Measurements from ENCODE around the gene COMMD6. TPM values are rescaled to one million over a fixed set of nuclear protein-coding genes. Genes with fewer than 3 reads are reported as not detected.

The COMMD6 gene
- total and polyA plus RNA-seq, 2 of the 13 experiments (the other 11 are each of a cell fraction or from before 2014, with no cell fraction given): 97.0 to 164 TPM

DNA sequence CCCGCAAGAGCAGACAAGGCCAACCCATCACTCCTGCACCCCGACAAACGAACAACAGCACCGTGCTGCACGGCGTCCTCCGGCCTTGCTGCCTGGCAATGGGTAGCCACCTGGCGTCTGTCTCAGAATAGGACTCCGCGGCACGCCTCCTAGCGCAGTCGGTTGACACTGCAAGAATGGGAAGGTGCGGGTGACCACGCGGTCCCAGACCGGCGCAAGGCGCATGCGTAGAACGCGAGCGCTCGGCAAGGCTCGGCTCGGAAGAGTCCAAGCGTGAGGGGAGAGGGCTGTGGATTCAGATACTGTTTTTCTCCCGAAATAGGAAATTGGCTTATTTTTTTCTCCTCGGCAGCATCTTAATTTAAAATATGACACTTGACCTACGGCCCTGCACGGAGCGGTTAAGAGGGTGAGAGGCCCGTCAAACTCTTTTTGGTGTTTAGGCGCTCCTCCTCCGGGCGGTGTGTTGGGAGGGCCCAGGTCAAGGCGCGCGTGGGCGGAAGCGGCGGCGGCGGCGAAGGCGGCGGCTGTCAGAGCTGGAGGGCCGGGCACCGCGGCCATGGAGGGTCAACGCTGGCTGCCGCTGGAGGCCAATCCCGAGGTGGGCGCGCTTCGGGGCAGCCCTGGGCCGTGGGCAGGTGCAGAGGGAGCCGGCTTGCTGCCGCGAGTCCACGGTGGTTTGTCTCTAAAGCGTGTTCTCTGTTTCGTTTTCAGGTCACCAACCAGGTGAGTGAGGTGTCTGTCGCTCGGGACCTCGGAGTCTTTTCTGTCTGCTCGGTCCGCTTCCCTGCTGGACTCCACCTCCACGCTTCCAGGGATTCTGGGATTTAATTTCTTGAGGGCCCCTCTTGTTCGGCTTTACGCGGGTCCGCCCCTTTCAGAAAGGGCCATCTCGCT is 11.9 kb upstream of the COMMD6 start, which contains the start of gene UCHL3 (continued):
- TF ChIP-seq HOXD1 (CRISPR knock-in tag; IDR thresholded peaks at IDR 0.05): peak; percentile 77; the same call in 1 of the 2 replicates
- TF ChIP-seq ZSCAN29 (CRISPR knock-in tag; conservative IDR thresholded peaks at IDR 0.05): 0 out of 2 replicates have a peak, but pooled peaks have one; percentile 31
- TF ChIP-seq ZNF556 (CRISPR knock-in tag; IDR thresholded peaks at IDR 0.05; ENCODE audit: borderline replicate concordance): peak; percentile 78; the same call in 1 of the 2 replicates
- TF ChIP-seq ZNF792 (CRISPR knock-in tag; IDR thresholded peaks at IDR 0.05): peak; percentile 95
- TF ChIP-seq ZNF660 (CRISPR knock-in tag; IDR thresholded peaks at IDR 0.05; ENCODE audit: borderline replicate concordance, low read depth): no peak
- no peak for TF ChIP-seq ZNF557 (CRISPR knock-in tag; IDR thresholded peaks at IDR 0.05)
- no peak; the same call in 1 of the 2 replicates for TF ChIP-seq ZNF512 (CRISPR knock-in tag; IDR thresholded peaks at IDR 0.05)
- TF ChIP-seq FOXP4 (CRISPR knock-in tag; IDR thresholded peaks at IDR 0.05): no peak
- 0 out of 2 replicates have a peak, but pooled peaks have one; percentile 28 for TF ChIP-seq MED13 (CRISPR knock-in tag; IDR thresholded peaks at IDR 0.05)
- TF ChIP-seq EP300 (IDR thresholded peaks at IDR 0.05; ENCODE audit: low read depth in 2 of 2, low read length in 2 of 2): 0 out of 4 replicates have a peak, but pooled peaks of 1 of the 2 experiments have one; percentile 19
- no peak for TF ChIP-seq EP300 (CRISPR knock-in tag; IDR thresholded peaks at IDR 0.05; ENCODE audit: borderline replicate concordance)
- no peak; the same call in 1 of the 2 replicates for TF ChIP-seq ZNF441 (CRISPR knock-in tag; IDR thresholded peaks at IDR 0.05; ENCODE audit: borderline replicate concordance)
- no peak for TF ChIP-seq ZBTB10 (CRISPR knock-in tag; IDR thresholded peaks at IDR 0.05; ENCODE audit: borderline replicate concordance)
- TF ChIP-seq YEATS4 (CRISPR knock-in tag; IDR thresholded peaks at IDR 0.05; ENCODE audit: borderline replicate concordance): peak; percentile 82; the same call in 1 of the 2 replicates
- peak; percentile 92; the same call in 1 of the 2 replicates for TF ChIP-seq KAT7 (CRISPR knock-in tag; IDR thresholded peaks at IDR 0.05; ENCODE audit: borderline replicate concordance)
- TF ChIP-seq ZNF546 (CRISPR knock-in tag; conservative IDR thresholded peaks at IDR 0.05): peak; percentile 77; the same call in 1 of the 2 replicates
- TF ChIP-seq ESRRA (CRISPR knock-in tag; IDR thresholded peaks at IDR 0.05; ENCODE audit: low read depth): no peak
- TF ChIP-seq, protein P1, sequence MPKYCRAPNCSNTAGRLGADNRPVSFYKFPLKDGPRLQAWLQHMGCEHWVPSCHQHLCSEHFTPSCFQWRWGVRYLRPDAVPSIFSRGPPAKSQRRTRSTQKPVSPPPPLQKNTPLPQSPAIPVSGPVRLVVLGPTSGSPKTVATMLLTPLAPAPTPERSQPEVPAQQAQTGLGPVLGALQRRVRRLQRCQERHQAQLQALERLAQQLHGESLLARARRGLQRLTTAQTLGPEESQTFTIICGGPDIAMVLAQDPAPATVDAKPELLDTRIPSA (CRISPR knock-in tag; IDR thresholded peaks at IDR 0.05; ENCODE audit: borderline replicate concordance): no peak
- no peak for TF ChIP-seq RAD51 (IDR thresholded peaks at IDR 0.05; ENCODE audit: borderline replicate concordance)
- TF ChIP-seq ZNF510 (CRISPR knock-in tag; IDR thresholded peaks at IDR 0.05; ENCODE audit: low read depth): no peak
- no peak for TF ChIP-seq FLYWCH1 (CRISPR knock-in tag; IDR thresholded peaks at IDR 0.05)
- no peak for TF ChIP-seq NBN (conservative IDR thresholded peaks at IDR 0.05)
- TF ChIP-seq SAFB2 (CRISPR knock-in tag; IDR thresholded peaks at IDR 0.05; ENCODE audit: borderline replicate concordance, low read depth): peak; percentile 90

All from HepG2 (cell line).